Body of pancreas (tissue), 4 donors: ENCODE data around the gene TCFL5. TPM values are rescaled to one million over a fixed set of nuclear protein-coding genes. Genes with fewer than 3 reads are reported as not detected.

Experiments used
- ATAC-seq: fragments of 150-250 bp; one replicate; pipeline ENCODE4 v1.9.1; 2016
- DNase-seq, 4 donors: peaks; one replicate each; pipeline ENCODE4 v3.0.0-alpha.2; 2019
- H3K27ac ChIP-seq, 4 donors: fragments of 200-600 bp; sonication (generic); 1 replicate in 3 of 4; 2 replicates in 1 of 4; pipeline versions ENCODE4 v1.5.1 to v1.6.1; 2016 to 2019; ENCODE audit warnings: mild to moderate bottlenecking in 1 of 4, mixed read lengths in 1 of 4, moderate library complexity in 1 of 4
- H3K27me3 ChIP-seq, 2 donors: fragments of 200-600 bp; sonication (generic); one replicate each; pipeline ENCODE4 v1.6.0; 2016; ENCODE audit warnings: mild to moderate bottlenecking in 1 of 2
- H3K36me3 ChIP-seq, 2 donors: fragments of 200-600 bp; sonication (generic); replicated peaks in 1 of 2; 2 replicates each; pipeline ENCODE4 v1.5.1; 2016; ENCODE audit warnings: low read depth in 2 of 2; ENCODE audit not compliant: insufficient read depth in 1 of 2
- H3K4me1 ChIP-seq: fragments of 200-600 bp; sonication (generic); one replicate; pipeline ENCODE4 v1.6.0; 2016
- H3K4me3 ChIP-seq, 2 donors: fragments of 200-600 bp; sonication (generic); 1 replicate in 1 of 2; 2 replicates in 1 of 2; pipeline ENCODE4 v1.5.1; 2016 to 2019
- H3K9me3 ChIP-seq, 3 donors: fragments of 200-600 bp; sonication (generic); 1 replicate in 2 of 3; 2 replicates in 1 of 3; pipeline ENCODE4 v1.5.1; 2016
- POLR2A ChIP-seq, 3 donors: fragments of 450-650 bp; IDR thresholded peaks; one replicate each; pipeline ENCODE4 v1.6.1; 2016; ENCODE audit warnings: antibody characterized with exemption in 3 of 3, mild to moderate bottlenecking in 2 of 3
- WGBS, 2 donors: methylation state at CpG; one replicate each; pipeline ENCODE4 v1.1.5; 2017; 5-methylcytosine and 5-hydroxymethylcytosine counted together
- intact Hi-C: fragments of 100-400 bp; cut with DNase I; formaldehyde crosslinking; loops from one replicate; pipeline ENCODE4 v1.15.1; 2023
- total RNA-seq, 2 donors: library from RNA; depleted of rRNA; stranded (reverse); fragments of >200 nt; gene quantifications; one replicate each; pipeline ENCODE4 v1.1.0, GENCODE V29; 2016
- TF ChIP-seq, protein P1 (sequence below), 7 experiments: fragments of 450-650 bp in 4 of 7; fragments of 200-600 bp in 3 of 7; sonication (generic) in 3 of 7; IDR thresholded peaks; one replicate each; pipeline ENCODE4 v1.5.1; 2016 to 2019; ENCODE audit warnings: antibody characterized with exemption in 7 of 7

The TCFL5 gene
- total RNA-seq, 2 donors from 2014 or later = 2.0 to 7.5 TPM

- ATAC-seq (no peak), DNase-seq (no peak)
- WGBS, 2 donors = 86 to 96% methylated on average over 18 to 42 of the region's 43 CpGs
- Histone ChIP-seq H3K4me1 (peaks cover 25% of the 10 kb centered on the region), H3K36me3 (peaks cover 24 to 26% of the 10 kb centered on the region in 2 donors), H3K27ac (no peak overlapping the region), H3K27me3 (peaks cover 0 to 19% of the 10 kb centered on the region in 2 donors), H3K4me3 (no peak overlapping the region), H3K9me3 (no peaks in the 10 kb centered on the region)
- intact Hi-C loops = no loop called here
- TF ChIP-seq POLR2A (IDR thresholded peaks at IDR 0.05) = no peak
- TF ChIP-seq, protein P1, sequence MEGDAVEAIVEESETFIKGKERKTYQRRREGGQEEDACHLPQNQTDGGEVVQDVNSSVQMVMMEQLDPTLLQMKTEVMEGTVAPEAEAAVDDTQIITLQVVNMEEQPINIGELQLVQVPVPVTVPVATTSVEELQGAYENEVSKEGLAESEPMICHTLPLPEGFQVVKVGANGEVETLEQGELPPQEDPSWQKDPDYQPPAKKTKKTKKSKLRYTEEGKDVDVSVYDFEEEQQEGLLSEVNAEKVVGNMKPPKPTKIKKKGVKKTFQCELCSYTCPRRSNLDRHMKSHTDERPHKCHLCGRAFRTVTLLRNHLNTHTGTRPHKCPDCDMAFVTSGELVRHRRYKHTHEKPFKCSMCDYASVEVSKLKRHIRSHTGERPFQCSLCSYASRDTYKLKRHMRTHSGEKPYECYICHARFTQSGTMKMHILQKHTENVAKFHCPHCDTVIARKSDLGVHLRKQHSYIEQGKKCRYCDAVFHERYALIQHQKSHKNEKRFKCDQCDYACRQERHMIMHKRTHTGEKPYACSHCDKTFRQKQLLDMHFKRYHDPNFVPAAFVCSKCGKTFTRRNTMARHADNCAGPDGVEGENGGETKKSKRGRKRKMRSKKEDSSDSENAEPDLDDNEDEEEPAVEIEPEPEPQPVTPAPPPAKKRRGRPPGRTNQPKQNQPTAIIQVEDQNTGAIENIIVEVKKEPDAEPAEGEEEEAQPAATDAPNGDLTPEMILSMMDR (IDR thresholded peaks at IDR 0.05) = no peak
Observed at GRCh38 chr20:62812181-62812906, 49.3 kb downstream of the TCFL5 start.

- ATAC-seq (no peak), DNase-seq (no peak)
- Histone ChIP-seq H3K9me3 (no peaks in the 10 kb centered on the region), H3K27me3 (peaks cover 0 to 15% of the 10 kb centered on the region in 2 donors), H3K4me3 (no peak overlapping the region), H3K36me3 (peaks cover 24 to 26% of the 10 kb centered on the region in 2 donors), H3K4me1 (peaks cover 25% of the 10 kb centered on the region), H3K27ac (no peak overlapping the region)
- WGBS, 2 donors = 73 to 89% methylated on average over 9 to 10 of the region's 10 CpGs
- TF ChIP-seq, protein P1 (IDR thresholded peaks at IDR 0.05) = no peak
- TF ChIP-seq POLR2A (IDR thresholded peaks at IDR 0.05) = no peak
- intact Hi-C loops = no loop called here
Observed at GRCh38 chr20:62811720-62812119, 49.9 kb downstream of the TCFL5 start.

- DNase-seq (no peak), ATAC-seq (no peak)
- Histone ChIP-seq H3K27me3 (peaks cover 0 to 12% of the 10 kb centered on the region in 2 donors), H3K36me3 (peaks cover 24 to 26% of the 10 kb centered on the region in 2 donors), H3K9me3 (no peaks in the 10 kb centered on the region), H3K27ac (no peak overlapping the region), H3K4me1 (peaks cover 25% of the 10 kb centered on the region), H3K4me3 (no peak overlapping the region)
- WGBS, 2 donors = 95% methylated on average over 15 of the region's 21 CpGs; no CpG with 5 or more reads in 1 of the 2 donors
- TF ChIP-seq, protein P1 (IDR thresholded peaks at IDR 0.05) = no peak
- no peak for TF ChIP-seq POLR2A (IDR thresholded peaks at IDR 0.05)
- intact Hi-C loops = no loop called here
Observed at GRCh38 chr20:62811320-62811719, 50.3 kb downstream of the TCFL5 start.

GRCh38 chr20:62809530-62810428 is 51.8 kb downstream of the TCFL5 start:
- Histone ChIP-seq H3K27me3 (no peaks in the 10 kb centered on the region), H3K36me3 (peaks cover 24 to 26% of the 10 kb centered on the region in 2 donors), H3K4me3 (no peak overlapping the region), H3K9me3 (no peaks in the 10 kb centered on the region), H3K27ac (no peak overlapping the region), H3K4me1 (peaks cover 18% of the 10 kb centered on the region)
- intact Hi-C loops = loop anchor here (2.0 kb wide), 1 partner anchor 141 kb away; no protein-coding TSS in a partner anchor
- no peak for ATAC-seq
- DNase-seq = no peak
- TF ChIP-seq POLR2A (IDR thresholded peaks at IDR 0.05) = no peak
- TF ChIP-seq, protein P1 (IDR thresholded peaks at IDR 0.05) = no peak
- 92 to 94% methylated on average over 18 to 24 of the region's 24 CpGs for WGBS, 2 donors
